D721Med (cell line): ENCODE measurements around the gene SUN5.

Experiments used
- DNase-seq: peaks from one replicate; pipeline ENCODE4 v3.0.0; 2011; ENCODE audit warnings: low spot score; ENCODE audit not compliant: insufficient read length
- FAIRE-seq: peaks from 2 replicates; lab custom pipeline; 2011; peaks lifted over from hg19 to GRCh38; lab: Jason Lieb, UNC
- CTCF ChIP-seq: IDR thresholded peaks from 2 replicates; pipeline ENCODE4 v1.5.1; 2012; ENCODE audit warnings: mild to moderate bottlenecking, control low read depth; ENCODE audit not compliant: insufficient read depth; ENCODE audit errors: missing control alignments

Gene SUN5

DNA sequence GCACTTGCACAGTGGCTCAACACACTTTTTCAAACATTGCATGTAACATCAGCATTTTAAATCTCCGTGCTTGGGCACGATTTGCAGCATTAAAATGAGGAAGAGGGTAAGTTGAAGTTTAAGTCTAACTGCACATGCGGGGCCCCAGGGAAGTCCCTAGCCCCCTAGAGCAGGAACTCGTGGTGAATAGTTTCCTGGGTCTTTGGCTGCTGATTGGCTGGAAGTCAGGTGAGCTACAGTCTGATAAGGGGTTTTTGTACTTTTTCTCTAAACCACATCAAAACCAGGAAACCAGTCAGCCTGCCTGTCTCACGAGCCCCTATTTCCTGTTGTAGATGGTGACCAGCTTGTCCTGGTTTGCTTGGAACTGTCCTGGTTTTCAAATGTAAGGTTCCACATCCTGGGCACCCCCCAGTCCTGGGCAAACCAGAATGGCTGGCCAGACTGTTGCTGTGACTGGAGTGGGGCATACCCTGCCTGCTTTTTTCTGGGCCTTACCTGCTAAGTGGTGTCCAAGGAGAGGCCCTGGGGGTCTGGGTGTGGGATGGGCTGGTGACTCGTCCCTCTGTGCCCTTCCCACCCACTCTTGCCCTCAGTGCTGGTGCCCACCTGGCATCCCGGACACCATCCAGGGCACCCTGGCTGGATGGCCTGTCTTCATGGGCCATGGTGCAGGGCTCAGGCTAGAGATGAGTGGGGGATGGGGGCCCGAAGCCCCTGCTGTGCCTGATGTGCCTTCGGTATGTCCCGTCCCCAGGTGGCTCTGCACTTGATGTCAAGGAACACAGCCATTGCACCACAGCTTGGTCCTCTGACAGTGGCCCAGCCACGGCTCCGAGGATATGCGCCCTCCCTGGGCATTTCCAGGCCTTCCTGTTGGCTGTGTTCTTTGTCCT lies 31.8 kb downstream of the SUN5 start:
- TF ChIP-seq CTCF: no peak
- FAIRE-seq: no peak
- DNase-seq: no peak

- FAIRE-seq: no peak
- TF ChIP-seq CTCF: no peak
- no peak for DNase-seq
Measured at GRCh38 chr20:32971703-32972161, 32.5 kb downstream of the SUN5 start.

- TF ChIP-seq CTCF: no peak
- DNase-seq (no peak), FAIRE-seq (no peak)
Measured at GRCh38 chr20:32970973-32971300, 33.3 kb downstream of the SUN5 start.

DNA sequence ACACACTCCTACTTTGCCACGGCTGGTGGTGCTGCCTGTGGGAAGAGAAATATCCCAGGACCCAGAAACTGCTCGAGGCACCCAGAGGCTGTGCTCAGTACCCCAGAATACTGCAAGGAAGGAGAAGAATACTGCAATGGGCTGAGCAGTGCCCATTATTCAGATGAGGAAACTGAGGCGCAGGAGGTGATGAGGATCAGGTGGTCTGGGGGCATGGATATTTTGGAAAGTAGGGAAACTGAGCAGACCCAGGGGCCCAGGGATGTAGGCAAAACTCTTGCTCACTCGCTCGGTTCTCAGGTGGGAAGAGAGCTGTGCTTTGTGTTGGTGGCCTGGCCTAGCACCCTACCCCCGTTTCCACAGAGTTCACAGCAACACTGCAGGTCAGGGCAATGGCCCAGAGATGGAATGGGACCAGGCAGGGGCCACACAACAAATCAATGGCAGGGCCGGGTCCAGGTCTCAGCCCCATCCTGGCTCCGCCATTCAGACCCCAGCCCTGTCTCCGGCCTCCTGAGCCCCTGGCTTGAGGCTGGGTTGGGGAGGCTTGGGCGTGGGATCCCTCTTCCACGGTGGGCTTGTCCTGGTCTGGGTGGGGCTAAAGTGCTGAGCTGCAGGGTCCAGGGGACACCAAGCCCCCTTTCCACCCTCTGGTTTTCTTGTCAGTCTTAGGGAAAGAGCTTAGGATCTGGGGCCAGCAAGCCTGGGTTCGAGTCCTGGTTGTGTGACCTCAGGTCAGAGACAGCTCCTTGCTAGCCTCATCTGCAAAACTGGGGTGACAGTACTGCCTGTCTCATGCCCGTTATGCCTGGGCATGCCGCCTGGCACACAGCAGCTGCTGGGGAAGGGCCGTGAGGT lies 33.9 kb downstream of the SUN5 start:
- FAIRE-seq: no peak
- DNase-seq: no peak
- no peak for TF ChIP-seq CTCF

DNA sequence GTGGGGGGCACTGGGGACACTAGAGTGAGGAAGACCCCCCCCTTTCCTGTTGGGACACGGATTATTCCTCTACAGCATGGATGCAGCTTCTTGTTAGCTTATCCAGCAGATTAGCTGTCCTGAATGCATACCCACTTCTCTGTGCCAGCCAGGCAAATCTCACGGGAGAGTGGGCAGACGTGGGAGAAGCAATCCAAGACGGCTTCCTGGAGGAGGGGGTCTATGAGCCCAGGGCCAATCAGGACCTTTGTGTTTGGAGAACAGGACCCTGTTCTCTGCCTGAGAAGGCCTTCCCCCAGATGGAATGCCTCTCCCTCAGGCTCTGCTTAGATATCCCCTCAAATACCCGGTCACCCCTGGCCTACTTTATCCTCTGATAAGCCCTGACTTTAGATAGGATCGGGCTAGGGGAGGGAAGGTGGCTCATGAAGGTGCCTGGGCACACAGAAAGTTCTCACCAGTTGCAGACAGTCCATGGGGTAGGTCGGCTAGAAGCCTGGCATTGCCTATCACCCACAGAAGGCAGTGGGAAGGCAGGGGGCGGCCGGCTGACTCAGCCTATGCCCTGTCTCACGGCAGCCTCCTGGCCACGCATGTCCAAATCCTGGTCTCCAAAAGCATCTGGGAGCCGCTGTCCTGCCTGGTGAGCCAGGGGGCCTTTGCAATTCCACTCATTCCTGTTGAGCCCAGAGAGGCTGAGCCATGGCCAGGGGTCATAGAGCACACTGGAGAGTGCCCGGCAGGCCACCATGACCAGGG lies 34.7 kb downstream of the SUN5 start:
- no peak for FAIRE-seq
- no peak for TF ChIP-seq CTCF
- no peak for DNase-seq

GRCh38 chr20:32968478-32969241 lies 35.6 kb downstream of the SUN5 start:
- FAIRE-seq: no peak
- DNase-seq: no peak
- TF ChIP-seq CTCF: no peak
